HG03095 (cell line): ENCODE results near the gene KCNH3.
"Not testable (repeated sequence)": the region's sequence is repeated elsewhere in the genome, so short reads cannot be mapped to it uniquely, and the experiment has no call there.

Experiments
- ATAC-seq: cut with Tn5 transposase; IDR thresholded peaks from one replicate; pipeline ENCODE4 v1.9.1; 2021; ENCODE audit warnings: moderate library complexity; ENCODE audit not compliant: unreplicated experiment

The KCNH3 gene

DNA sequence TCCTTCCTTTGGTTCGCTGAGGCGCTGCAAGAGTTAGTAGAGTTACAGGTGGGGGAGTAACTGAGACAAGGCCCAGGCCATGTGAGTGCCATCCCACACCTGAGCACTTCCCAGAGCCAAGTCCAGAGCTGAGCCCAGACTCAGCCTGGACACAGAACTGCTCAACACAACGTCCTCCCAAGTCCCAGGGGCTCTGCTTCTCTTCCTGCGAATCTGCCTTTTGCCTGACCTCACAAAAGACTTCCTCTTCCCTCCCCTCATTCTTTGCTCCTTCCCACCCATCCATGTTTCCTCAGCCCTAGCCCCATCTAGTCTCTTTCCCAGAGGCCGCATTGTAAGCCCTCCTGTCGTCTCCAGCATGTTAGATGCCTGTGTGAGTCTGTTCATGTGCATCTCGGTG, 45.8 kb downstream of the KCNH3 start:
- ATAC-seq: no peak

DNA sequence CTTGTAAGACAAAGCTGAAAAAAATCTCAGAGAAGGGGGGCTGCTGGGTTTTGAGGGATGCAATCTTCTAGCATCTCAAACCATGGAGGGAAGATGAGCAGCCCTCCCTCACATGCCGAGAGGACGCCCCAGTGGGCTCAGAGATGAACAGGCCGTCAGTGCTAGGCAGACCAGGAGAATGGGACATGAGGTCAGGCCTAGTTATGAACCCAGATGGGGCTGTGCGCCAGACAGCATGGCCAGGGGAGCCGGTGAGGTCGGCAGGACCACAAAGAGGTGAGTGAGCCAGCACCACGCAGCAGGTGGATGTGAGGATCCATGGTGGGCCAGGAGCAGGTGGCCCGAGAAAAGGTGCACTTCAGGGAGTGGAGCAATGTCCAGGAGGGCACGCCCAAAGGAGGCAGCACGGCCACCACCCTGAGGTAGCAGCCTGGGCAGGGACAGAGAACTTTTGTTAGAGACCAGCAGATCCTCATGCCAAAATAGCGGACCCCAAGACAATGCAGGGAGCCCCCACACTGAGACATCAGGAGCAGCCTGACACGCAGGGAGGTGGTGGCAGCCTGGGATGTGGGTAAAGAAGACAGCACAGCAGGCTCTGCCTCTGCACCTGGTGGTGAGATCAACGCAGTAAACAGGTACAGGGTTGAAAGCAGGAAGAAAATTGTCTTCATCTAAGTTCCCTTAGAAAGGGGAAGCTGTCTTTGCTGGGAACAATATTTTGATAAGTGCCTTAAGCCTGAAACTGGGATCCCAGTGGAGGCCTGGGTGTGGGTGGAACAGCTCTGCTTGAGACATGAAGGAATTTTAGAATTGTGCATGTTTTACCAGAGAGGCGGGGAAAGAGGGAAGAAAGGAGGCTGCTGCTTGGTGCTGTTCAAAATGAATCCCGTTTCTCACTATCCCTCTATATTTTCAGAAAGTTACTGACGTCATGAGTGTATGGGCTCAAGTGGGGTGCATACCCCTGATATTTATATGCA, 46.9 kb downstream of the KCNH3 start:
- no peak for ATAC-seq

DNA sequence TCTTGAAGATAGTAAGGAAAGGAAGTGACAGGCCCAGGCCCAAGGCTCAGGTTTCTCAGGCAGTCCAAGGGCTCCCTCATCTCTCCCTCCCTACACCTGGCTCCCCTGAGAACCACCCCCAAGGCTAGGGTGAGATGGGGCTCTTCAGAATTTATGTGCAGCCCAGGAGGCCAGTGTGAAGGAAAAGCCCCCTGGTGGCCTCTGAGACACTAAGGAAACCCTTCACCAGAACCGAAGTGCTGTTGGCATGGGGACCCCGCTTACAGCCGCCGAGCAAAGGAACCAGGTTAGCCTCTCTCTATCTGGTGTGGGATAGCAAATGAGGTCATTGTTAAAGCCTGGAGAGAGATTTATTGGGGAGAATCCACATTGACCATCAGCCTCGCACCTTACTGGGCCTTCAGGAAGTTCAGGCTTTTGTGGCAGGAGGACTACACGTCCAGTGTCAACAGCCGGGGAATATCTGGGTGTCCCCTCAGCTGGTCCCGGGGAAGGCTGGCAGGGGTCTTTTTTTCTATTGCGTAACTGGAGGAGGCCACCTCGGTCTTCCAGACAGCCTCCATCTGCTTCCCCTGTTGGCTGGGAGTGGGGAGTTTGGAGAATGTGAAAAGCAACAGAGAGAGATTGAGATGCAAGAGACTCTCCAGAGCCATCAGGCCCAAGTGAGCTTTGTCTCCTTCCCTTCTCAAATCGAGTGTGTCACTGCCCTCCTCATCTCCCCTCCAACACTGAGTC, 48.5 kb downstream of the KCNH3 start:
- no peak for ATAC-seq

DNA sequence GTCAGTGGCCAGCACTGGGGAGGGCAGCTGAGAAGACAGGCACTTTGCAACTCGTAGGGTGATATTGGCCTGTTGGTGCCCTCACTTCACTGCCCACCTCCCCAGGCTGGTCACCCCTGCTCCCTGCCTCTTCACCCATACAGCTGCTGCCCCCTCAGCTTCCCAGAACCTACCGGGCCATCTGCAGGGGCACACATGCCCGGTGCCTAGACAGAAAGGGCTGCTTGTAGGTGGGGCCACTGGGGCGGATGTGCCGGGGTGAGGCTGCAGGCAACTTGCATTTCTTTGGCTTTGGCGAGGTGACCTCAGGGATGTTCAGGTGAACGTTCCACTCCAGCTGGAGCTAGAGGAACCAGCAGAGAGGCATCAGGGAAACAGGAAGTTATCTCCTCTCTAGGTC, 49.5 kb downstream of the KCNH3 start:
- ATAC-seq: no peak

GRCh38 chr12:49588721-49589516, 50.1 kb downstream of the KCNH3 start:
- no peak for ATAC-seq

DNA sequence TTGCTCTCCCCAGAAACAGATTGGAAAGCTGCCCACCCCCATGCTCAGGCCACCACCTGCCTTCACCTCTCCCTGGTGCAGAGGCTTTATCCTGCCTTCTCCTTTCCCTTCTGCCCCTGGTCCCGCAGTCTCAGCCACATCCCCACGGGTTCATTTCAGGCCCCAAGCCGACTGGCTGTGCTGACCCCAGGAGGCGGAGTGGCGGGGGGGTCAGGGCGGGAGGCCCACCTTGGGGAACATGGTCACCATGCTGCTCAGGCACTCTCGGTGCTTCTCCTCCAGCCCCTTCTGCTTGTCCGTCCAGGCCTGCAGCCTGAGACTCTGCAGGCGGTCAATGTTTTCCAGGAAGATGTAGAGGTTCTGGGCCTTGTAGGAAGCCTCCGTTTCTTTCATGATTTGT, 59.7 kb downstream of the KCNH3 start:
- no peak for ATAC-seq

GRCh38 chr12:49599961-49600360, 61.1 kb downstream of the KCNH3 start:
- no peak for ATAC-seq

GRCh38 chr12:49603721-49604120, 64.9 kb downstream of the KCNH3 start:
- no peak for ATAC-seq

DNA sequence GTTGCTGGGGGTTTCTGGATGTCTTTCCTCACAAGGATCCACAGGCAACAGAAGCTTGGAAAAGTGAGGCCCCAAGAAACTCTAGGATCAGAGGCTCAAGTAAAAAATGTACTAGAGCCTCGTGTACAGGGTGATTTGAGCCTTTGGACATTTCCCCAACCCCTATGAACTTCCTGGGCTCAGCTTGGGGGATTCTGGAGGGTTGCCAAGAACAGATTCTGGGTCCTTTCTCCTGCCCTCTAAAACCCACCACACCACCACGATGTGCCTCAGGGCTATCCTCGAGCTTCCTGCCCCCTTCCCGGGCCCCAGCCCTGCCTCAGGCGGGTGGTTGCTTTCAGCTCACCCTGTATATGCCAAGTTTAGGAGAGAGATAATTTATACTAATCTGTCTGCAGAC, 66.0 kb downstream of the KCNH3 start:
- ATAC-seq: no peak

- ATAC-seq: not testable (repeated sequence)
Observed at GRCh38 chr12:49605539-49605938, 66.7 kb downstream of the KCNH3 start, which contains the start of gene FAM186B. Gene FAM186B, minus strand, starts transcription at chr12:49605639. Its CDS starts 162 bp downstream, at chr12:49605477.
